Subcutaneous abdominal adipose tissue (tissue), 5 donors: ENCODE measurements around the gene TCERG1L.

Source experiments
- H3K27ac ChIP-seq: one replicate; pipeline ENCODE4 v1.7.0; 2013; ENCODE audit warnings: low read depth, mild to moderate bottlenecking, inconsistent platforms, low read length, moderate library complexity
- H3K27me3 ChIP-seq, 5 donors: one replicate each; pipeline ENCODE4 v1.7.0; 2013; ENCODE audit warnings: low read length in 5 of 5, inconsistent platforms in 1 of 5; ENCODE audit not compliant: control insufficient read depth in 5 of 5, insufficient read depth in 4 of 5
- H3K36me3 ChIP-seq, 5 donors: one replicate each; pipeline ENCODE4 v1.7.0; 2013; ENCODE audit warnings: low read length in 5 of 5; ENCODE audit not compliant: control insufficient read depth in 5 of 5, insufficient read depth in 5 of 5
- H3K4me1 ChIP-seq, 5 donors: one replicate each; pipeline ENCODE4 v1.7.0; 2013; ENCODE audit warnings: low read length in 5 of 5, mild to moderate bottlenecking in 3 of 5, moderate library complexity in 1 of 5; ENCODE audit not compliant: control insufficient read depth in 5 of 5, insufficient read depth in 5 of 5
- H3K4me3 ChIP-seq, 5 donors: one replicate each; pipeline ENCODE4 v1.7.0; 2013; ENCODE audit warnings: low read length in 5 of 5, low read depth in 1 of 5
- H3K9ac ChIP-seq, 5 donors: one replicate each; pipeline ENCODE4 v1.7.0; 2013; ENCODE audit warnings: low read length in 5 of 5, mild to moderate bottlenecking in 4 of 5, moderate library complexity in 3 of 5
- H3K9me3 ChIP-seq, 5 donors: one replicate each; pipeline ENCODE4 v1.7.0; 2013; ENCODE audit warnings: low read length in 5 of 5; ENCODE audit not compliant: control insufficient read depth in 5 of 5
- donor health status: healthy.
- donor health status: healthy.
- donor health status: healthy.
- donor health status: healthy.
- donor health status: healthy.

Gene TCERG1L

DNA sequence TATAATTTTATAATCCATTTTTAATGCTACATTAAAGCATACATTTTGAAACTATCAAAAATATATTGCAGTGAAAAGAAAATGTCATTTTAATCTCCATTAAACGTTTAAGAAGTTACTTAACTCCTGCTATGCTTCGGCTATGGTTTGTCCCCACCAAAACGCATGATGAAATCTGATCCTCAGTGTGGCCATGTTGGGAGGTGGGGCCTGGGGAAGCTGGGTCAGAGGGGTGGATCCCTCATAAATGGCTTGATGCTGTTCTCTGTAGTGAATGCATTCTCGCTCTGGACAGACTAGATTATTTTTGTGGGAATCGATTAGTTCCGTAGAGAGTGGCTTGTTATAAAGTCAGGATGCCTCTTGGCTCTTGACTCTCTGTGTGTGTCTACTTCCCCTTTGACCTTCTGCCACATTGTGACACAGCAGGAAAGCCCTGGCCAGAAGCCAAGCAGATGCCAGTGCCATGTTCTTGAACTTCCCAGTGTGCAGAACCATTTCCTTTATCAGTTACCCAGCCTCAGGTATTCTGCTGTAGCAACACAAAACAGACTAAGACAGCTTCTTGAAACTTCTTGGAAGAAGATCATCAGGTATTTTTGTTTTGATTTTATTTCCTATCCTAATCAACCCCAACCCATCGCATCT lies 77.8 kb downstream of the TCERG1L start:
- Histone ChIP-seq H3K4me3 (no peak overlapping the region), H3K9ac (no peak overlapping the region), H3K27ac (no peak overlapping the region), H3K9me3 (peaks cover 0 to 13% (median 8%) of the 10 kb centered on the region in 5 donors), H3K4me1 (no peaks in the 10 kb centered on the region), H3K36me3 (no peaks in the 10 kb centered on the region), H3K27me3 (peaks cover 11 to 26% (median 19%) of the 10 kb centered on the region in 5 donors)

DNA sequence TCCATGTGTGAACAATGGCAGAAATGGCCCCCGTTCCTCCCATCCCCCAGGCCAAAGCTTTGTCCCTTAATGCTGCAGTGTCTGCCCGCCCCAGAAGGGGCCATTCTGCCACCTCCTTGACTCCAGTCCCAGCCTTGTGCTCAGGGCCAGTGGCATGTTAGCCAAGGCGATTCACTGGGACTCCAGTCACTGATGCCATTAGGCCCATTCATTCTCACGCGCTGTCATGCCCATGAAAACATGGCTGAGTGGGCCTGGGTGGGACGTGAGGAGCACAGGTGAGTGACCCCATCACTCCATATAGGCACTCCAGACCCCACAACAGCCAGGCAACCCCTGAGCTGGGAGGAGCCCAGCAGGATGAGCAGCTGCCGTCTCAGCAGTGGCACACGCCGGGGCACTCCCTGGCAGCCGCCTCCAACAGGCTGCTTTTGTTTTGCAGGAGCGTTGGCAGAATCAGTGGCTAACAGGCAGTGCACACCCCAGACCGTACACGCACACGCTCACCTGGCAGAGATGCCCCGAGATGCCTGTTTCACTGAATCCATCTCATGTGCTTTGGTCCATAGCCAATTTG lies 79.5 kb downstream of the TCERG1L start:
- Histone ChIP-seq H3K27ac (no peak overlapping the region), H3K9me3 (peaks cover 0 to 13% (median 8%) of the 10 kb centered on the region in 5 donors), H3K4me1 (no peaks in the 10 kb centered on the region), H3K36me3 (no peaks in the 10 kb centered on the region), H3K9ac (no peak overlapping the region), H3K4me3 (no peak overlapping the region), H3K27me3 (peaks cover 4 to 21% (median 8%) of the 10 kb centered on the region in 5 donors)

DNA sequence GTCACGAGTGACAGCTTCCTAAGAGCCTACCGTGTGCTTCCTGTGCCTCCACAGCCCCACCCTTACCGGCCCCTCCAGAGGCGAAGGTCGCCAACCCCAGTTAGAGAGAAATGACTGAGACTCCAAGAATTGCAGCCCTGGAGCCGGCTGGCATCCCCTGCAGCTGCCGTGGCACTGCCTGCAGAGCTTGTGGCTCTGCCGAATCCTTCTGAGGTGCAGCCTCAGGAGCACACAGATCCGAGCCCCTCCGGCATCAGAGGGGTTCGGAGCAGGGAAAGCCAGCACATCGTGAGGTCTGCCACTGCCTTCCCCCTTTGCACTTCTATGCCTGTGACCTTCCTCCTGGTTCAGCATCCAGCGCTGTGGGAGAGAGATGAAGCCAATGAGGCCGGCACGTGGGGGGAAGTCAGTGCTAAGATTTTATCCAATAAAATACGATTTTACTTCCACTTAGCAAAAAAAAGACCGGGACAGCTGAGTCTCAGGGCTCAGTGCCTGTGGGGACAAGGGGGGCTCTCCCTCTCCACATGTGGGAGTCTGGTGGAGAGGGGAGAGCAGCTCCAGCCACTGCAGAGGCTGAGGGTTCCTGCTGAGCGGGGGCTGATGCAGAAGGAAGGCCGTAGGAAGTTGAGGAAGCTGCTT lies 80.1 kb downstream of the TCERG1L start:
- H3K27me3 ChIP-seq: peaks cover 0 to 18% (median 7%) of the 10 kb centered on the region in 5 donors
- no peaks in the 10 kb centered on the region for H3K4me1 ChIP-seq
- no peak overlapping the region for H3K9ac ChIP-seq
- H3K4me3 ChIP-seq: no peak overlapping the region
- no peak overlapping the region for H3K27ac ChIP-seq
- no peaks in the 10 kb centered on the region for H3K36me3 ChIP-seq
- peaks cover 0 to 13% (median 8%) of the 10 kb centered on the region in 5 donors for H3K9me3 ChIP-seq

DNA sequence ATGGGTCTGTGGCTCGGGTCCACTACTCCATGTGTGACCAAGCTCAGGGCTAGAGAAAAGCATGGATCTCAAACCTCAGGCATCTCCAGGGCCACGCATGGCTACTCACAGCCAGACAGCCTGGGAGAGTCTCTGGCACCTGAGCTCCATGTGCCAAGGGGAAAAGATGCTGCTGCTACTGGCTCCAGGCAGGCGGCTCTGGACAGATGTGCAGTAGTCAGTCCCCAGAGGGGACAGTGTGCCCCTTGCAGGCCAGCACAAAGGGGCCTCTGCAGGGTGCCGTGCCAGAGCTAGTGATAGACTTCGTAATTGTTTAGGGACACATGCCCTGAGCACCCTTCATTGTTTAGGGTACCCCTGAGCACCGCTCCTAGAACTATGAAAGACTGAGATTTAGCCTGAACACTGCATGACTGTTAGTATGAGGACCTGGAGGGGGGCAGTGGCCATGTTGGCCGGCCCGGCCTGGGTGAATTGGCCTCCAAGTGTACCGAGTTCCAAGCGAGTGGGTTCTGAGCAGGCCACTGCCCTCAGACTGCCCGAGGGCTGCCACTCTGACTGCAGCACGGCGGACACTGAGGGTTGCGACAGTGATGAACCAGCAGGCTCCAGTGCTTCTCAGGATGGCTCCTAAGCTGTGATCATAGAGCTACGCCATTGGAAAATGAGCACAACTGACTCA lies 80.7 kb downstream of the TCERG1L start:
- Histone ChIP-seq H3K4me1 (no peaks in the 10 kb centered on the region), H3K9me3 (peaks cover 0 to 13% (median 8%) of the 10 kb centered on the region in 5 donors), H3K9ac (no peak overlapping the region), H3K27me3 (peaks cover 0 to 16% (median 7%) of the 10 kb centered on the region in 5 donors), H3K4me3 (no peak overlapping the region), H3K36me3 (no peaks in the 10 kb centered on the region), H3K27ac (no peak overlapping the region)

DNA sequence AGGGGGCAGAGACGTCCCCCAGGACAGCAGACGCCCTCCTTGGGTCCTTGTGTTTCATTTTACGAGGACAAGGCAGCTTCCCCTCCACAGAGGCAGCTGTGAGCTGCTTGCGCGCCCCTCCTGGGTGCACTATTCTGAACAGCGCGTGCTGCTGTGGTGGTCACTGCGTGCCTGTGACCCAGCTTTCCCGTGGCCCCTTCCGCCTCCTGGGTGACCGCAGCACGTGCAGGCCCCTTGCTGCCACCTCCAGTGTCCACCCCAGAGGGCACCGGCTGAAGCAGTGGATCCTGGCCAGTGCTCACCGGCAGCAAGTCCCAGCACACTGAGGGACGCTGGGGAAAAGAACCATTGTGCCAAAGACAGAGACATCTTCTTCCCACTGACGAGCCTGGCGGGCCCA lies 81.4 kb downstream of the TCERG1L start:
- peaks cover 0 to 13% (median 8%) of the 10 kb centered on the region in 5 donors for H3K9me3 ChIP-seq
- H3K4me3 ChIP-seq: no peak overlapping the region
- no peak overlapping the region for H3K27ac ChIP-seq
- peaks cover 0 to 16% (median 7%) of the 10 kb centered on the region in 5 donors for H3K27me3 ChIP-seq
- no peak overlapping the region for H3K9ac ChIP-seq
- H3K4me1 ChIP-seq: no peaks in the 10 kb centered on the region
- H3K36me3 ChIP-seq: no peaks in the 10 kb centered on the region

DNA sequence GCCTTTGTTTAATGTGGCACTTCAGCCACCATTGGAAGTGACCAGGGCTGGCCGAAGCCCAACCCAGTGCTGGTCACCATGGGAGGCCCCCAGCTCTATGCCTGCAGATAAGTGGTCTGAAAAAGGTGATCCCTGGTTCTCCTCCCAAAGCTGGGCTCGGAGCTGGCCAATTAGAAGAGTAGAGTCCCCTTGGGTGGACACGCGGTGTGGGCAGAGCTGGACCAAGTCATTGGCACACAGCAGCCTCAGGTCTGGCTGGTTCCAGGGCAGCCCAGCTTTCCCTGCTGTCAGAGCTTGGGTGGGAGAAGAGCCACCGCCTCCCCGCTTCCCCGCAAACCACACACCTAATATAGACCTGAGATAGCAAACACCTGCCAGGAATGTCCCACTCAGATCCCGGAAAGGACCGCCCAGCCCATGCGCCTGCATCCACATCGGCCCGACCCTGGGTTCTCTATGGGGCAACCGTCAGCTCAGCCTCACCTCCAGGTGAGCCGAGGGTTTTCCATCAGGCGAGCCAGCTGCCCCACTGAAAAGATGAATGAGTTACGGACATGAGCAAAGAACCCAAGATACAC lies 84.3 kb downstream of the TCERG1L start:
- H3K27me3 ChIP-seq: peaks cover 0 to 24% (median 13%) of the 10 kb centered on the region in 5 donors
- H3K9me3 ChIP-seq: peaks cover 0 to 13% (median 8%) of the 10 kb centered on the region in 5 donors
- no peaks in the 10 kb centered on the region for H3K36me3 ChIP-seq
- no peak overlapping the region for H3K4me3 ChIP-seq
- no peak overlapping the region for H3K27ac ChIP-seq
- H3K9ac ChIP-seq: no peak overlapping the region
- no peaks in the 10 kb centered on the region for H3K4me1 ChIP-seq

DNA sequence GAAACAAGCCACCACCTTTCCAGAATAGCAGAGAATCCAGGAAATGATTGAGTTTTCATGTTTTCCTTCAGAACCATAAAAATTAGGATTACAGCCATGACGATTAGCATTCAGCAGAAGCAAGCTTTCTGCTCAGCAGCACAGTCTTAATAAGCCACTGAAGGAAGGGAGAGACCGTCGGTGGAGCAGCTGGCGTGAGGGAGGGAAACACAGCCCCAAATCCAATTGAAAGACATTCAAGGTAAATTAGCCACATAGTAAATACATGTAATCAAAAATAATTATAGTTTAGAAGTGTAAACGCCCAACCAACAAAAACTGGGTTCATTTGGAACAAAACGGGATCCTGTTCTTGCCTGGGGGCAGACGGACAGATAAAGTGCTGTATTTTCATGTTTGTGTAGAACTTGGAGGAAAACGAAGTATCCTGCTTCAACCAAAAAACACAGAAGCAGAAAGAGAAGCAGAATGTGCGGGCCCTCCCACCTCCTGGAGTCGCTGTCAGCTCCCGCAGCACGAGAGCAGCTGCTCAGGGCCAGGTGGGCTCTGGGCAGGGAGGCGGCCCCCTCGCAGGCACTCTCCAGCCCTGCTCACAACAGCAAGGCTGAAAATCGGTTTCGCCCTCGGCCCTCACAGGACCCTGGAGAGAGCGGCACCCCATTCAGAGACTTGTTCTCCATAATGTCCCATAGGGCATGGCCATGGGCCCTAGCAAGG lies 84.9 kb downstream of the TCERG1L start:
- H3K4me3 ChIP-seq: no peak overlapping the region
- H3K27me3 ChIP-seq: peaks cover 0 to 19% (median 13%) of the 10 kb centered on the region in 5 donors
- H3K4me1 ChIP-seq: no peaks in the 10 kb centered on the region
- no peak overlapping the region for H3K27ac ChIP-seq
- H3K9me3 ChIP-seq: peaks cover 0 to 13% (median 8%) of the 10 kb centered on the region in 5 donors
- H3K9ac ChIP-seq: no peak overlapping the region
- H3K36me3 ChIP-seq: no peaks in the 10 kb centered on the region

DNA sequence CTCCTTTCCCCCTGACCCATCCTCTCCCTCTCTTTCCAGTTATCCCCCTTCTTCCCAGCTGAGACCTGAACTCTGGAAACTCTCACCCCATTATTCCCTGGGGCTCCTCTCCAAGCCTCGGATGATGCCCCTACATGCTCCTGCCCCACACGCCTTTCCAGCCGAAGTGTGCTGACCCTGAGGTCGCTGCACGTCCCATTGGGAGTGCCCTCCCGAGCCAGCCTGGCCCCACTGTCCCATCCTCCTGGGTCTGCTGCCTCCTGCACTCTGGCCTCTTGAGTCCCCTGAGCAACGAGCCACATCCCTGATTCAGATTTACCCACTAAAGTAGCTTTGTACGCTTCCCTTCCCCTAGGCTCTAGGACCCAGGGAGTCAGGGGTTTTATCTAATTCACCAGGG lies 87.4 kb downstream of the TCERG1L start:
- Histone ChIP-seq H3K4me3 (no peak overlapping the region), H3K27ac (no peak overlapping the region), H3K4me1 (no peaks in the 10 kb centered on the region), H3K9me3 (peaks cover 0 to 2% (median 0%) of the 10 kb centered on the region in 5 donors), H3K27me3 (peaks cover 8 to 31% (median 17%) of the 10 kb centered on the region in 5 donors), H3K9ac (no peak overlapping the region), H3K36me3 (no peaks in the 10 kb centered on the region)

DNA sequence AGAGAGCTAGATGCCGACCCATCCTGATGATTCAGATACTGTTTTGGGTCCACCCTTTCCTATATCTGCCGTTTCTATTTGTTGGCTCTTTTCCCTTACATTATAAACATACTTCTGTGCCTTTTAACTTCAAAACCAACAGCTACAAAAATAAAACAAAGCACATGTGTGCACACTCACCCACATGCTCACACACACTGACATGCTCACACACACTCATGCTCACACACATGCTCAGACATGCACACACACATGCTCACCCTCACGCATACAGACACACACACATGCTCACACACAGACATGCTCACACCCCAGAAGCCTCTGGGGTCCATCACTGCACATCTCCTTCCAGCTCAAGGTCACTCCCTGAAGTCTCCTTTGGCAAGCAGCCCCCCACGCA lies 88.1 kb downstream of the TCERG1L start:
- Histone ChIP-seq H3K9ac (no peak overlapping the region), H3K9me3 (no peaks in the 10 kb centered on the region), H3K4me1 (no peaks in the 10 kb centered on the region), H3K27ac (no peak overlapping the region), H3K4me3 (no peak overlapping the region), H3K27me3 (peaks cover 8 to 38% (median 17%) of the 10 kb centered on the region in 5 donors), H3K36me3 (no peaks in the 10 kb centered on the region)
